Right cardiac atrium (tissue), 5 donors: ENCODE data around the gene PPIB. TPM values are rescaled to one million over a fixed set of nuclear protein-coding genes. Genes with fewer than 3 reads are reported as not detected.

Source experiments
- ATAC-seq, 2 donors: fragments of 200-7000 bp; cut with Tn5 transposase; one replicate each; pipeline versions ENCODE4 v1.8.0 to v1.9.1; 2020; ENCODE audit warnings: moderate library complexity in 2 of 2, mild to moderate bottlenecking in 1 of 2
- DNase-seq, 3 donors: peaks; one replicate each; pipeline ENCODE4 v3.0.0-alpha.2; 2020
- H3K27ac ChIP-seq: one replicate; pipeline ENCODE4 v1.5.1; 2013; ENCODE audit warnings: mild to moderate bottlenecking, low read length, control low read depth, moderate library complexity
- H3K27me3 ChIP-seq: one replicate; pipeline ENCODE4 v1.6.1; 2013; ENCODE audit not compliant: control insufficient read depth, insufficient read depth
- H3K4me1 ChIP-seq: one replicate; pipeline ENCODE4 v1.6.1; 2013; ENCODE audit warnings: low read length; ENCODE audit not compliant: control insufficient read depth, insufficient read depth
- H3K4me3 ChIP-seq: one replicate; pipeline ENCODE4 v1.5.1; 2013; ENCODE audit warnings: low read length, control low read depth
- H3K9me3 ChIP-seq: one replicate; pipeline ENCODE4 v1.6.1; 2013; ENCODE audit warnings: low read length; ENCODE audit not compliant: control insufficient read depth
- WGBS: extraction: QIAGEN DNeasy Blood & Tissue Kit; methylation state at CpG from one replicate; pipeline ENCODE4 v1.1.7; 2013; 5-methylcytosine and 5-hydroxymethylcytosine counted together
- intact Hi-C, 4 donors: fragments of 100-400 bp; cut with DNase I; formaldehyde crosslinking; loops; one replicate each; pipeline versions ENCODE4 v1.11.0 to v1.14.0; 2022 to 2023
- polyA plus RNA-seq: library from polyadenylated mRNA; stranded (reverse); fragments of 200-250 nt; gene quantifications from one replicate; pipeline ENCODE4 v1.2.3, GENCODE V29; 2013
- total RNA-seq, 4 donors: library from RNA; stranded (reverse); fragmentation: NEBNext Ultra II Directional; extraction: Animal tissue kit (Norgen Biotek cat#: 25700); gene quantifications; one replicate each; pipeline ENCODE4 v1.2.1, GENCODE V29; 2021
- donor health status: healthy with polysubstance abuse.
- donor health status: DM: no; HTN: yes; CAD: no.
- donor health status: DM: no; HTN: no; CAD: no.
- donor health status: DM: no; HTN: yes; CAD: no; lungs with severe emphysema.
- donor health status: DM: yes; HTN: yes; CAD: no.

The PPIB gene
- total and polyA plus RNA-seq, 5 donors: 131 to 263 (median 191) TPM

DNA sequence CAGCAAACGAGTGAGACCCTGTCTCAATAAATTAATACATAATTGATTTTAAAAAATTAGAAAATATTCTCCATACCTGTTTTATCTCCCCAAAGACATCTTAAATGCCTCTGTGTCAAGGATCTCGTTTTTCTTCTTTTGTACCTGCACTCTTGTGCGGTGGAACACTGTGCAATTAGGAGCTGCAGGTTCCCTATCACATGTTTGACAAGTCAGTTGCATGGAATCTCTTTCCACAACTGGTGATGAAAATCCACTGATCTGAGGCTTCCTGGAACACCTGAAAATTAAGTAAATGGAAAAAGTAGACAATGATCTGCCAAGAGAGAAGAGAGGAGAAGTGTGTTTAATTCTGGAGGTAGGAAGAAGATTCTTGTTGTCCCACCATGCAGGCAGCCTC lies 14.2 kb downstream of the PPIB start:
- Histone ChIP-seq H3K4me3 (no peak overlapping the region), H3K27me3 (no peaks in the 10 kb centered on the region), H3K4me1 (no peaks in the 10 kb centered on the region), H3K9me3 (no peaks in the 10 kb centered on the region), H3K27ac (no peak overlapping the region)
- no peak for DNase-seq
- WGBS: 90% methylated on average over 3 of the region's 3 CpGs
- intact Hi-C loops: no loop called here
- no peak for ATAC-seq

DNA sequence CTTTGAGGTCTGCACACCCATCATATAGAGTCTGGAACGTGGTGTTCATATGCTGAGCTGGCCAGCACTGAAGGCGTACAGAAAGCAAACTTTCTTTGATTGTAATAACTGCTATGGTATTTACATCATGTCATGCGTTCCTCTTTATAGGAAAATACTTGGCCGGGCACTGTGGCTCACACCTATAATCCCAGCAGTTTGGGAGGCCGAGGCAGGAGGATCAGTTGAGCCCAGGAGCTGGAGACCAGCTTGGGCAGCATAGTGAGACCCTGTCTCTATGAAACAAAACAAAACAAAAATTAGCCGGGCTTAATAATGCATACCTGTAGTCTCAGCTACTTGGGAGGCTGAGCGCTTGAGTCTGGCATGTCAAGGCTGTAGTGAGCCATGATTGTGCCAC lies 14.7 kb downstream of the PPIB start:
- WGBS: 86% methylated on average over 7 of the region's 7 CpGs
- ATAC-seq: no peak

DNA sequence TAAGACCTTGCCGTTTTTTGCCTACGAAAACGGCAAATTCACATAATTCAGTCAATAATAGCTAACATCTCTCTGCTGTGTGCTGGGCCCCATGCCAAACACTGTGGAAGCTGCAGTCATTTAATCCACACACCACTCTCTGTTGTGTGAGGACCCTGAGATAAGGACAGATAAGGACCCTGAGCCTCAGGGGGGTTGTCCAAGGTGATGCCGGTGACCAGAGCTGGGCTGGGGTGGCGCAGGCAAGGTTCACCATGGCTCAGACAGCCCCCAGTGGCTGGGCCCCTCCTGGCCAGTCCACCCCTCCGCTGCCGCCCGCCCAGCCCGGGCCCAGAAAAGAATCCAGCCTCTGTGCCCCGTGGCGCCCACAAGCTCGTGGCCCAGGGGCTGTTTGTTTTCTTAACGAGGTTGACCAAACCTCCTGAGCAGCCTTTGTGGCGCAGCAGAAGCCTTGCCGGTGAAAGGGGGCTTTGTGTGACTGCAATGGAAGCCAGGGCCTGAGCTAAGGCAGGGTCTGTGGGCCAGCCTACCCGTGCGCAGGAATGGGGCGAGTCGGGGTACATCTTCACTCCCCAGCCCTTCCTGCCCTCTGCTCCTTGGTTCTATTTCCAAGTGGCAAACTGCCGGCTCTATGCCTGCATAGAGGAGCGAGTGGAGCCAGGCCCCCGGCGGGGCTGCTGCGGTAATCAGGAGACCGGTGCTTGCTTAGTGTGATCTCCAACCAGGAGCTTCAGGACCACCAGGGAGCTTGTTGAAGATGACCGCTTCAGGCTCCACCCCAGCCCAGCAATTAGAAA lies 15.7 kb downstream of the PPIB start:
- peak overlapping the region; percentile 31 for H3K27ac ChIP-seq
- intact Hi-C loops: no loop called here
- no peaks in the 10 kb centered on the region for H3K27me3 ChIP-seq
- H3K9me3 ChIP-seq: no peaks in the 10 kb centered on the region
- DNase-seq (peak in 2 of 3 donors; percentile 48 to 59), ATAC-seq (peak; percentile 6 to 29)
- H3K4me1 ChIP-seq: no peaks in the 10 kb centered on the region
- H3K4me3 ChIP-seq: no peak overlapping the region
- WGBS: 64% methylated on average over 26 of the region's 26 CpGs

More for the DNA sequence above, 14.7 kb downstream of the PPIB start:
- Histone ChIP-seq H3K9me3 (no peaks in the 10 kb centered on the region), H3K4me3 (no peak overlapping the region), H3K27me3 (no peaks in the 10 kb centered on the region), H3K4me1 (no peaks in the 10 kb centered on the region), H3K27ac (no peak overlapping the region)
- no peak for DNase-seq
- intact Hi-C loops: no loop called here

DNA sequence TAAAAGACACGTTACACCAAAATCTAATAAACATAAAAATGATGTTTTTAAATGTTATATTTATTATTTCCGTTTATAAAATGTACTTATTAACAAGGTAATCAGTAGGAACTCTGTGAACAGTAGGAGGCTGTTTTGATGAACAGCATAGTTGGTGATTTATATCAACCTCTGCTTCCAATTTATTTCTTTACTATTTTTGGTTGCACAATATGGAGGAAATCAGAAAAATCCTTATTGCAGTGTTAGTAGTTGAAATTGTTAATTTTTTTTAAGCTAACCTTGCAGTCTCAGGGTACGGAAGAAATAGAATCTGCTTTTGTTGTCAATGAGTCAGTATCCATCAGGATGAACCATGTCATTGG lies 16.3 kb downstream of the PPIB start:
- ATAC-seq (no peak), DNase-seq (no peak)
- H3K4me1 ChIP-seq: no peaks in the 10 kb centered on the region
- no peaks in the 10 kb centered on the region for H3K9me3 ChIP-seq
- H3K4me3 ChIP-seq: no peak overlapping the region
- WGBS: 61% methylated on average over 3 of the region's 3 CpGs
- no peaks in the 10 kb centered on the region for H3K27me3 ChIP-seq
- H3K27ac ChIP-seq: peak overlapping the region; percentile 31
- intact Hi-C loops: no loop called here

DNA sequence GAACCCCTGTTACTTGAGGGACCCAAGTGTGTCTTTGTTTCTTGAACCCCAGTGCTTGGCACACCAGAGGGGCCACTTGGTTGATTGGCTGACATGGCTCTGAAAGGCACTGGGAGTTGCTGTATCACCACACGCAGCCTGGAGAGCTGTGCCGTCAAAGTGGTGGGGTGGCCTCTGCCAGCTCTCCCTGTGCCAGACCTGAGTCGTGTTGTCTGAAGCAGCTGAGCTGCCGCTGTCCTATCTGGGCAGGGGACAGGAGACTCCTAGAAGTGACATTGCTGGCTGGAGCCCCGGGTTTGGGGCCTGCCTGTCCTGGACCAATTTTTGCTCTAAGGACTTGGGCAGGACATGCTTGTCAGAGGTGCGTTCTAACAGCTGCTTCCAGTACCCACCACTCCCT lies 16.8 kb downstream of the PPIB start:
- Histone ChIP-seq H3K4me3 (no peak overlapping the region), H3K27me3 (no peaks in the 10 kb centered on the region), H3K4me1 (no peaks in the 10 kb centered on the region), H3K9me3 (no peaks in the 10 kb centered on the region), H3K27ac (peak overlapping the region; percentile 89)
- DNase-seq (peak; percentile 70 to 87 (median 85)), ATAC-seq (peak; percentile 77 to 89)
- 48% methylated on average over 6 of the region's 6 CpGs for WGBS
- intact Hi-C loops: no loop called here

DNA sequence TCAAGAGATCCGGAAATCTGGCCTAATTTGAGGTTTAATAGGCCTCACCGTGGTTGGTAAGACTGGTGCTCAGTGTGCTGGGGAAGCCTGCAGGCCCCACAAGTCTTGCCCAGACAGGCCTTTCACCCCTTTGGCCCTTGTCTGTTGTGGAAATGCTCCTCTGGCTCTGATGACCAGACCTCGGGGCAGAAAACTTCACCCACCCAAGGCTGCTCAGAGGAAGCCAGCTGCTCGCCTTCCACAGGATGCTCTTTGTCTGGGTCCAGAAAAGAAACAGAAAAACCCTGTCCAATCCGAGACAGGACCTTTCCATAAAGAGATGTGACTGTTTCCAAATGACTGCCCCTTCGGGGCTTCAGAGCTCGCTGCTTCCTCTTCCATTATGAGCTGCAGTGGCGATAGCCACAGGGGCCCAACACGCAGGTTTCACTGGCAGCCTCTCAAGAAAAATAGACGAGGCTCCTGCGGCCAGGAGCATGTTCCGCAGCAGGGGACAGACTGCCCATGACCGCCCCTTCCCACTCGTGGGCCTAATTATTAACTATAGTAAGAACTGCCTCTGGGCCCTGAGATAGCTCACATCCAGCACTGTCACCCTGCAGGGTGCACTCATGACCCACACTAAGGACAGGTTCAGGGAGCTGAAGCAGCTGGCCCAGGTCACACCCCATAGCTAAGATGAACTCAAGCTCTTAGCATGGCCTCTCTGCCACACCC lies 18.1 kb downstream of the PPIB start:
- Histone ChIP-seq H3K27me3 (no peaks in the 10 kb centered on the region), H3K27ac (no peak overlapping the region), H3K4me3 (no peak overlapping the region), H3K9me3 (no peaks in the 10 kb centered on the region), H3K4me1 (no peaks in the 10 kb centered on the region)
- intact Hi-C loops: no loop called here
- 65% methylated on average over 14 of the region's 14 CpGs for WGBS
- DNase-seq (peak in 1 of 3 donors; percentile 16), ATAC-seq (no peak)

DNA sequence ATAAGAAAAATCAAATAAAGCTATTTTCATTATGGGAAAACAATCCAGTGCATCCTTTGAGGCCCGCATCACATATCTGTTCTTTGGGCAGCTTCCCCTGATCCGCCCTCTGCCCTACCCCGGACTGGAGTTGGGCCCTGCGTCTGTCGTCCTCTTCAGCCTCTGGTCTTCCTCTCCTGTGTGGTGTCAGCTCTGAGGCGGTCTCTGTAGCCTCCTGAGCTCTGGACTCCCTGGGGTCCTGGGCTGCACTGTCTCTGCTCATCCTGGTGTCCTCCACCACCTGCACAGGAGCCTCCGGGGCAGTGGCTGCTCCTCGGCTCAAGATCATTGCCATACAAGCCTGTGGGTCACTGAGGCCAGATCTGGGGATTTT lies 18.6 kb downstream of the PPIB start:
- intact Hi-C loops: no loop called here
- no peaks in the 10 kb centered on the region for H3K4me1 ChIP-seq
- no peak overlapping the region for H3K27ac ChIP-seq
- H3K4me3 ChIP-seq: no peak overlapping the region
- 85% methylated on average over 8 of the region's 8 CpGs for WGBS
- no peaks in the 10 kb centered on the region for H3K27me3 ChIP-seq
- no peaks in the 10 kb centered on the region for H3K9me3 ChIP-seq
- peak in 1 of 3 donors; percentile 28 for DNase-seq
- no peak for ATAC-seq

DNA sequence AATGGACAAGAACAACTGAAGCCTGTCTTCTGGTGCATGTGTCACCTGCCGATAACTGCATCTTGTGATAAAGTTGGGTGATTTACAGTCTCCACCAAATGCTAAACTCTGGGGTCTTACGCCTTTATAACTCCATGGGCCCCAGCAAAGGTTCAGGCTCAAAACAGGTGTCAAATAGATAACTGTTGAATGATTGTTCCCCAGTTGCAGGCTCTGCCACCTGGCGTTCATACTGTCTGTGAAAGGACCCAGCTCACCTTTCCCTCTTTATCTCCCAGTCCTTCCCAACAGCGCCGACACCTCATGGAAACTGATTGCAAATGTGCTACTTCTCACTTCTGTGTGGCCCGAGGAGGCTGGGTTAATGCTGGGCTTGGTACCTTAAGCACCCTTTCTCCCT lies 19.5 kb downstream of the PPIB start:
- DNase-seq (no peak), ATAC-seq (no peak)
- Histone ChIP-seq H3K9me3 (no peaks in the 10 kb centered on the region), H3K27me3 (no peaks in the 10 kb centered on the region), H3K4me3 (no peak overlapping the region), H3K27ac (no peak overlapping the region), H3K4me1 (no peaks in the 10 kb centered on the region)
- WGBS: 74% methylated on average over 6 of the region's 6 CpGs
- intact Hi-C loops: no loop called here

DNA sequence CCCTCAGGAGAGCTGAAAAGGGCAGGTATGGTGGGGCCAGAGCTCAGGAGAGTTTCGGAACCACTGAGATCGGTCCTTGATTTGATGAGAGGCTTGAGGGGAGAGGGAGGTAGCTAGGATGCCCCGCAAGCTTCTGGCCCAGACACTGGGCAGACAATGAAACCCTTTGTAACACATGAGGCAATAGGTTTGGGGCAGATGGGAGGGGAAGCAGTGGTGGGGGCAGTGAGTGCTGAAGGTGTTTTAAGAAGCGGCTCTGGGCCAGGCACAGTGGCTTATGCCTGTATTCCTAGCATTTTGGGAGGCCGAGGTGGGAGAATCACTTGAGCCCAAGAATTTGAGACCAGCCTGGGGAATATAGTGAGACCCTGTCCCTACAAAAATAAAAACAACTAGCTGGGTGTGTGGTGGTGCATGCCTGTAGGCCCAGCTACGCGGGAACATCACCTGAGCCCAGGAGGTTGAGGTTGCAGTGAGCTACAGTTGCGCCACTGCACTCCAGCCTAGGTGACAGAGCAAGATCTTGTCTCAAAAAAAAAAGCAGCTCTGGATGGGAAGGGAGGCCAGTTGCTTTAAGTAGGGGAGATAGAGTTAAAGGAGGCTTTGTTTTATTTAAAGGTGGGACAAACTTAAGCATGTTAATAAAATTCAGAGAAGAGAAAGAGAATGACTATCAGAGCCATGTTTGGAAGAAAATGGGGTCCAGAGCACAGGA lies 20.9 kb downstream of the PPIB start:
- ATAC-seq: no peak
- Histone ChIP-seq H3K27ac (no peak overlapping the region), H3K27me3 (no peaks in the 10 kb centered on the region), H3K4me3 (no peak overlapping the region), H3K4me1 (no peaks in the 10 kb centered on the region), H3K9me3 (no peaks in the 10 kb centered on the region)
- intact Hi-C loops: no loop called here
- DNase-seq: no peak
- WGBS: 97% methylated on average over 8 of the region's 8 CpGs

DNA sequence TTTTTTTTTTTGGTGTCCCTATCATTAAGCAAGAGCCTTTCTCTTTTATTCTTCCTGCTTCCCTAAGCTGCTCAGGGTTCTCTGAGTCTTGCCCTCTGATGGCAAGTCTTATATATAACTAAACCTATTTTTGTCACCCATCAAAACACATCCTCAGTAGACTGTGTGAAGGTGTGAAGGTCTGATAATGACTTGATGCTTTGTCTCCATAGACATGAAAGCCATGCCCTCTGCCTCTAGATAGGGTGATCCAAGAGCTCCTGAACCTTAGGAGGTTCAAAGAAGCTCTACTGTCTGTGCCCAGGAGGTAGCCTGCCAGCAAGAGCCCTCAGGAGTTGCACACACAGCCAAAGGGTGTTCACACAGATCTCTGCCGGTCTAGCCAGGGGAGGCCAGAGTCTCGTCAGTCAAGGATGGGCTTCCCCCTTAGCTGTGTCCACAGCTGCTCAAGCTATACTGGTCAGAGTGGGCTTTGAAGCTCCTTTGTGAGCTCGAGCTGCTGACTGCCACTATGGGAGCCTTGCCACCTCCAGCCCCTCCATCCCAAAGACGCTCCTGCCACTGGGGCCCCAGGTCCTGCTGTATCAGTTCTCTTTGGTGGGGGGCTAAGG lies 24.4 kb downstream of the PPIB start:
- H3K4me1 ChIP-seq: peaks cover 5% of the 10 kb centered on the region
- no peaks in the 10 kb centered on the region for H3K9me3 ChIP-seq
- intact Hi-C loops: no loop called here
- no peaks in the 10 kb centered on the region for H3K27me3 ChIP-seq
- ATAC-seq: no peak
- H3K27ac ChIP-seq: no peak overlapping the region
- no peak for DNase-seq
- 69% methylated on average over 4 of the region's 4 CpGs for WGBS
- H3K4me3 ChIP-seq: no peak overlapping the region
